ENCODE measurements around the gene DEGS1.

DNA sequence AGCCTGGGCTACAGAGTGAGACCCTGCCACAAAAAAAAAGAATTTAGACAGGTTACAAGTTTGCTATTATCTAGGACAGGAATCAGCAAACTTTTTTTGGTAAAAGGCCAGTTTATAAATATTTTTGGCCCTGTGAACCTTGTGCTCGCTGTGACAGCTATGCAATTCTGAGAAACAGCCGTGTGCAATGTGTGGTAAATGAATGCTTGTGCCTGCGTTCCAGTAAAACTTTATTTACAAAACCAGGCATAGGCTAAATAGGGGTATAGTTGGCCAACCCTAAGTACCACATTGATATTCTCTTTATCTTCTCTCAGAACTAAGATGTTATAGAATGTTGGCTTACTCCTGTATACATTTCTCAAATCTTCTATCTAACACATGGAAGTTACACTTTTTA is 44.8 kb upstream of the DEGS1 start:
- TF ChIP-seq GATA3 (IDR thresholded peaks at IDR 0.05; ENCODE audit: low read depth, low read length) (no peak), GATA2 (IDR thresholded peaks at IDR 0.05; ENCODE audit: low read depth, low read length) (no peak)

Measured in SH-SY5Y (cell line).